ENCODE measurements around the gene NAA38. TPM values are rescaled to one million over a fixed set of nuclear protein-coding genes. Genes with fewer than 3 reads are reported as not detected.

The NAA38 gene
- total and polyA plus RNA-seq, 5 donors from 2014 or later = 23.6 to 192 (median 130) TPM

Other genes with a start within 250 kb of the NAA38 start
- gene FXR2, start 242.7 kb downstream of the NAA38 start, total RNA-seq = 28.7 TPM
- gene FXR2, start 242.7 kb downstream of the NAA38 start, polyA plus RNA-seq = 10 to 100 TPM in 2 of 4 donors, 1 to 10 TPM in 2; 9.7 to 13.9 (median 10.4) TPM
- 36.9 TPM for gene SAT2, start 229.7 kb downstream of the NAA38 start, total RNA-seq
- gene SAT2, start 229.7 kb downstream of the NAA38 start, polyA plus RNA-seq = 10 to 100 TPM; 26.7 to 36.5 (median 30.3) TPM
- gene SHBG, start 227.4 kb downstream of the NAA38 start, total RNA-seq = not detected
- gene SHBG, start 227.4 kb downstream of the NAA38 start, polyA plus RNA-seq = not detected
- gene ATP1B2, start 206.6 kb downstream of the NAA38 start, total RNA-seq = not detected
- not detected for gene ATP1B2, start 206.6 kb downstream of the NAA38 start, polyA plus RNA-seq
- gene TP53, start 170.1 kb downstream of the NAA38 start, total RNA-seq = 61.3 TPM
- gene TP53, start 170.1 kb downstream of the NAA38 start, polyA plus RNA-seq = 10 to 100 TPM; 29.4 to 35.1 (median 32.1) TPM
- 7.9 TPM for gene WRAP53, start 169.1 kb downstream of the NAA38 start, total RNA-seq
- gene WRAP53, start 169.1 kb downstream of the NAA38 start, polyA plus RNA-seq = 10 to 100 TPM; 11.1 to 16.4 (median 12.0) TPM
- not detected for gene EFNB3, start 152.4 kb downstream of the NAA38 start, total RNA-seq
- gene EFNB3, start 152.4 kb downstream of the NAA38 start, polyA plus RNA-seq = not detected
- gene DNAH2, start 139.8 kb downstream of the NAA38 start, total RNA-seq = not detected
- gene DNAH2, start 139.8 kb downstream of the NAA38 start, polyA plus RNA-seq = not detected
- 255 TPM for gene KDM6B, start 23.3 kb downstream of the NAA38 start, total RNA-seq
- under 1 TPM; 0.30 to 0.74 (median 0.42) TPM for gene KDM6B, start 23.3 kb downstream of the NAA38 start, polyA plus RNA-seq
- 31.5 TPM for gene TMEM88, start 2.5 kb downstream of the NAA38 start, total RNA-seq
- not detected for gene TMEM88, start 2.5 kb downstream of the NAA38 start, polyA plus RNA-seq
- 11.8 TPM for gene CYB5D1, start 444 bp upstream of the NAA38 start, total RNA-seq
- 1 to 10 TPM; 3.1 to 5.4 (median 4.2) TPM for gene CYB5D1, start 444 bp upstream of the NAA38 start, polyA plus RNA-seq
- 273 TPM for gene CHD3, start 31.2 kb upstream of the NAA38 start, total RNA-seq
- gene CHD3, start 31.2 kb upstream of the NAA38 start, polyA plus RNA-seq = 1 to 10 TPM; 5.0 to 9.0 (median 7.2) TPM
- gene RNF227, start 58.7 kb upstream of the NAA38 start, total RNA-seq = 2.4 TPM
- gene RNF227, start 58.7 kb upstream of the NAA38 start, polyA plus RNA-seq = 1 to 10 TPM in 3 of 4 donors, under 1 TPM in 1; 0.92 to 5.0 (median 2.9) TPM
- 8.0 TPM for gene KCNAB3, start 72.3 kb upstream of the NAA38 start, total RNA-seq
- under 1 TPM in 3 of 4 donors, not detected in 1; 0.06 to 0.33 (median 0.08) TPM for gene KCNAB3, start 72.3 kb upstream of the NAA38 start, polyA plus RNA-seq
- gene TRAPPC1, start 74.4 kb upstream of the NAA38 start, total RNA-seq = 114 TPM
- 100 to 1,000 TPM; 218 to 297 (median 243) TPM for gene TRAPPC1, start 74.4 kb upstream of the NAA38 start, polyA plus RNA-seq
- gene CNTROB, start 74.6 kb upstream of the NAA38 start, total RNA-seq = 40.9 TPM
- 10 to 100 TPM in 1 of 4 donors, 1 to 10 TPM in 3; 5.0 to 12.3 (median 7.1) TPM for gene CNTROB, start 74.6 kb upstream of the NAA38 start, polyA plus RNA-seq
- gene GUCY2D, start 145.1 kb upstream of the NAA38 start, total RNA-seq = not detected
- gene GUCY2D, start 145.1 kb upstream of the NAA38 start, polyA plus RNA-seq = under 1 TPM in 1 of 4 donors, not detected in 3; 0.23 TPM
- gene ALOX15B, start 181.5 kb upstream of the NAA38 start, total RNA-seq = not detected
- not detected for gene ALOX15B, start 181.5 kb upstream of the NAA38 start, polyA plus RNA-seq
- gene ALOX12B, start 230.2 kb upstream of the NAA38 start, total RNA-seq = not detected
- gene ALOX12B, start 230.2 kb upstream of the NAA38 start, polyA plus RNA-seq = under 1 TPM in 3 of 4 donors, not detected in 1; 0.53 to 0.68 (median 0.67) TPM

Data from CD4-positive, CD25-positive, alpha-beta regulatory T cell (primary cell).